ENCODE results near the gene TAF1B. TPM values are rescaled to one million over a fixed set of nuclear protein-coding genes. Genes with fewer than 3 reads are reported as not detected.

The TAF1B gene
- total RNA-seq, 3 donors from 2014 or later, result 9.4 to 14.1 (median 13.2) TPM

- DNase-seq, result no peak
- no peak for TF ChIP-seq CTCF (IDR thresholded peaks at IDR 0.05)
- no peak for ATAC-seq
- H3K4me1 ChIP-seq (ENCODE audit: low read depth), result no peaks in the 10 kb centered on the region
- intact Hi-C loops (cut with DNase I, micrococcal nuclease), result no loop called here
- no peaks in the 10 kb centered on the region for H3K36me3 ChIP-seq (ENCODE audit: low read depth)
- H3K4me3 ChIP-seq, result no peak overlapping the region
- peaks cover 11% of the 10 kb centered on the region for H3K9me3 ChIP-seq
Measured at GRCh38 chr2:9884436-9884835, 41.2 kb downstream of the TAF1B start.

- intact Hi-C loops (cut with DNase I, micrococcal nuclease), result no loop called here
- Histone ChIP-seq H3K9me3 (peaks cover 11% of the 10 kb centered on the region), H3K4me1 (ENCODE audit: low read depth) (no peaks in the 10 kb centered on the region), H3K36me3 (ENCODE audit: low read depth) (no peaks in the 10 kb centered on the region), H3K4me3 (no peak overlapping the region)
- TF ChIP-seq CTCF (IDR thresholded peaks at IDR 0.05), result no peak
- DNase-seq (no peak), ATAC-seq (no peak)
Measured at GRCh38 chr2:9885036-9885684, 41.9 kb downstream of the TAF1B start.

GRCh38 chr2:9887513-9887912, 44.2 kb downstream of the TAF1B start:
- no peaks in the 10 kb centered on the region for H3K4me1 ChIP-seq (ENCODE audit: low read depth)
- TF ChIP-seq CTCF (IDR thresholded peaks at IDR 0.05), result no peak
- no peak for DNase-seq
- no peak for ATAC-seq
- intact Hi-C loops (cut with DNase I, micrococcal nuclease), result no loop called here
- H3K4me3 ChIP-seq, result no peak overlapping the region
- H3K36me3 ChIP-seq (ENCODE audit: low read depth), result no peaks in the 10 kb centered on the region
- peaks cover 11% of the 10 kb centered on the region for H3K9me3 ChIP-seq

GRCh38 chr2:9889812-9890261, 46.6 kb downstream of the TAF1B start:
- ATAC-seq (no peak), DNase-seq (no peak)
- H3K9me3 ChIP-seq, result peaks cover 11% of the 10 kb centered on the region
- no peaks in the 10 kb centered on the region for H3K4me1 ChIP-seq (ENCODE audit: low read depth)
- intact Hi-C loops (cut with DNase I, micrococcal nuclease), result no loop called here
- H3K36me3 ChIP-seq (ENCODE audit: low read depth), result no peaks in the 10 kb centered on the region
- no peak overlapping the region for H3K4me3 ChIP-seq
- no peak for TF ChIP-seq CTCF (IDR thresholded peaks at IDR 0.05)

- no peak for TF ChIP-seq CTCF (IDR thresholded peaks at IDR 0.05)
- H3K9me3 ChIP-seq, result peaks cover 8% of the 10 kb centered on the region
- H3K4me1 ChIP-seq (ENCODE audit: low read depth), result no peaks in the 10 kb centered on the region
- H3K36me3 ChIP-seq (ENCODE audit: low read depth), result no peaks in the 10 kb centered on the region
- intact Hi-C loops (cut with DNase I, micrococcal nuclease), result no loop called here
- no peak for ATAC-seq
- DNase-seq, result no peak
- H3K4me3 ChIP-seq, result no peak overlapping the region
Measured at GRCh38 chr2:9892236-9892635, 49.0 kb downstream of the TAF1B start.
